K562 (cell line): ENCODE measurements around the gene PRDM10. TPM values are rescaled to one million over a fixed set of nuclear protein-coding genes. Genes with fewer than 3 reads are reported as not detected.

Source experiments
- ATAC-seq: fragments of 200-7000 bp; cut with Tn5 transposase; 3 replicates; pipeline ENCODE4 v1.9.1; 2020; ENCODE audit warnings: moderate library complexity
- BruUV-seq: library from RNA; stranded (reverse); fragments of 400-500 nt; replicated peaks from 2 replicates; lab custom pipeline; 2021; lab: Mats Ljungman, UMichigan
- CTCF ChIA-PET: fragments of 300-600 bp; formaldehyde crosslinking; extraction: SDS; loops from one replicate; lab custom pipeline; 2021; ENCODE audit warnings: low intra/inter-chr PET ratio; lab: Yijun Ruan, JAX
- POLR2A ChIA-PET: fragments of 300-600, 350-650 bp; sonication (Branson Sonifier 250); formaldehyde crosslinking; extraction: SDS; loops from one replicate; lab custom pipeline; 2021; ENCODE audit warnings: antibody characterized with exemption, inconsistent platforms; lab: Yijun Ruan, JAX
- DNase-seq, 4 experiments: peaks; one replicate each; pipeline versions ENCODE4 v3.0.0 to v3.0.0-alpha.2; 2011 to 2018; ENCODE audit warnings: low spot score in 3 of 4, mixed read lengths in 3 of 4; ENCODE audit errors: extremely low read depth in 1 of 4
- FAIRE-seq: peaks from 2 replicates; lab custom pipeline; 2011; peaks lifted over from hg19 to GRCh38; lab: Jason Lieb, UNC
- H2AFZ ChIP-seq: 2 replicates; pipeline ENCODE4 v1.6.0; 2011; ENCODE audit warnings: low read depth, low read length, control low read depth, inconsistent platforms
- H3K27ac ChIP-seq: fragments of 200-600 bp; 3 replicates; pipeline ENCODE4 v1.8.0; 2011; ENCODE audit warnings: low read depth, mild to moderate bottlenecking, control low read depth, inconsistent platforms, low read length, moderate library complexity, mixed read lengths; ENCODE audit errors: extremely low read depth
- H3K27me3 ChIP-seq, 2 experiments: fragments of 300-600 bp in 1 of 2; 2 replicates in 1 of 2; 3 replicates in 1 of 2; pipeline versions ENCODE4 v1.6.0 to v1.8.0; 2011; ENCODE audit warnings: inconsistent platforms in 2 of 2, low read length in 2 of 2, mild to moderate bottlenecking in 1 of 2, mixed read lengths in 1 of 2, moderate library complexity in 1 of 2; ENCODE audit not compliant: control insufficient read depth in 2 of 2, insufficient read depth in 2 of 2
- H3K36me3 ChIP-seq: fragments of 300-600 bp; 3 replicates; pipeline ENCODE4 v1.8.0; 2011; ENCODE audit warnings: mild to moderate bottlenecking, low read length, inconsistent platforms; ENCODE audit not compliant: control insufficient read depth, insufficient read depth
- H3K4me1 ChIP-seq, 2 experiments: fragments of 200-600 bp in 1 of 2; replicated peaks in 1 of 2; 2 replicates in 1 of 2; 3 replicates in 1 of 2; pipeline versions ENCODE4 v1.5.1 to v1.8.0; 2011; ENCODE audit warnings: inconsistent platforms in 2 of 2, low read length in 2 of 2, mild to moderate bottlenecking in 1 of 2, mixed read lengths in 1 of 2, moderate library complexity in 1 of 2; ENCODE audit not compliant: control insufficient read depth in 2 of 2, insufficient read depth in 2 of 2
- H3K4me2 ChIP-seq: 2 replicates; pipeline ENCODE4 v1.6.1; 2011; ENCODE audit warnings: low read length, control low read depth, inconsistent platforms, mixed read lengths; ENCODE audit not compliant: insufficient read depth
- H3K4me3 ChIP-seq: fragments of 200-600 bp; sonication (generic), shearing (Covaris generic); 2 replicates; pipeline ENCODE4 v1.5.1; 2016; ENCODE audit warnings: control low read depth, inconsistent platforms
- H3K79me2 ChIP-seq: fragments of 200-600 bp; 3 replicates; pipeline ENCODE4 v1.8.0; 2011; ENCODE audit warnings: low read length, inconsistent platforms; ENCODE audit not compliant: control insufficient read depth, insufficient read depth
- H3K9ac ChIP-seq, 2 experiments: 2 replicates each; pipeline versions ENCODE4 v1.6.0 to v1.6.1; 2011; ENCODE audit warnings: low read depth in 2 of 2, low read length in 2 of 2, control low read depth in 1 of 2, inconsistent platforms in 1 of 2, mild to moderate bottlenecking in 1 of 2, mixed read lengths in 1 of 2; ENCODE audit not compliant: insufficient read depth in 1 of 2
- H3K9me1 ChIP-seq: one replicate; pipeline ENCODE4 v1.6.0; 2011; ENCODE audit warnings: inconsistent platforms, mild to moderate bottlenecking, low read length, moderate library complexity; ENCODE audit not compliant: control insufficient read depth, insufficient read depth
- H3K9me3 ChIP-seq: replicated peaks from 2 replicates; pipeline ENCODE4 v1.5.1; 2011; ENCODE audit warnings: low read depth, low read length, inconsistent platforms; ENCODE audit not compliant: control insufficient read depth, insufficient read depth
- H4K20me1 ChIP-seq: replicated peaks from 2 replicates; pipeline ENCODE4 v1.6.1; 2011; ENCODE audit warnings: low read length, inconsistent platforms, mixed read lengths; ENCODE audit not compliant: control insufficient read depth, insufficient read depth
- E2F3 ChIP-seq: fragments of 250-450 bp; sonication (Bioruptor Pico); IDR thresholded peaks from 2 replicates; pipeline ENCODE4 v1.4.0; 2020; ENCODE audit warnings: mild to moderate bottlenecking
- HDAC3 ChIP-seq: fragments of 450-650 bp; IDR thresholded peaks from 2 replicates; pipeline ENCODE4 v1.6.1; 2018; ENCODE audit warnings: borderline replicate concordance, mild to moderate bottlenecking, moderate library complexity; ENCODE audit not compliant: partially characterized antibody
- PCBP1 ChIP-seq: fragments of 200-400 bp; formaldehyde crosslinking; IDR thresholded peaks from 2 replicates; pipeline ENCODE4 v1.6.1; 2018; ENCODE audit warnings: mild to moderate bottlenecking, low read depth, low read length; ENCODE audit not compliant: poor library complexity, severe bottlenecking
- SMAD3 ChIP-seq: fragments of 450-650 bp; formaldehyde crosslinking; conservative IDR thresholded peaks from 2 replicates; pipeline ENCODE4 v1.4.0; 2020; ENCODE audit warnings: mild to moderate bottlenecking
- SOX6 ChIP-seq: fragments of 450-650 bp; IDR thresholded peaks from 2 replicates; pipeline ENCODE4 v1.6.1; 2014; ENCODE audit warnings: mild to moderate bottlenecking
- TCF7L2 ChIP-seq: fragments of 150-350 bp; IDR thresholded peaks from 2 replicates; pipeline ENCODE4 v1.6.1; 2016; ENCODE audit warnings: low read depth, mild to moderate bottlenecking, low read length, moderate library complexity
- ZNF655 ChIP-seq: fragments of 250-450 bp; sonication (Bioruptor Pico); IDR thresholded peaks from 2 replicates; pipeline ENCODE4 v1.5.0; 2021
- WGBS: fragments of 100-300 bp; shearing (Covaris generic); methylation state at CpG from one replicate; pipeline ENCODE4 v1.1.6; 2016; ENCODE audit warnings: low coverage, mixed read lengths; ENCODE audit not compliant: insufficient coverage; ENCODE audit errors: missing lambda C conversion rate; 5-methylcytosine and 5-hydroxymethylcytosine counted together
- in situ Hi-C: fragments of 300-500 bp; cut with MboI; formaldehyde crosslinking; loops from 4 replicates; pipeline ENCODE4 v1.15.0; 2018; ENCODE audit warnings: inconsistent platforms, mixed read lengths
- intact Hi-C: fragments of 100-400 bp; cut with micrococcal nuclease; formaldehyde crosslinking; loops from 2 replicates; pipeline ENCODE4 v1.14.2; 2022
- polyA plus RNA-seq, 8 experiments: library from polyadenylated mRNA; depleted of rRNA in 4 of 8; stranded (reverse) in 5 of 8; unstranded in 3 of 8; fragments of >200 nt; fragmentation: Nextera tagmentation in 2 of 8; fragmentation: Illumina TruSeq in 1 of 8; extraction: Ambion mirVana in 2 of 8; extraction: Trizol in 1 of 8; gene quantifications; 2 replicates each; pipeline versions ENCODE4 v1.2.1 to v1.2.3, GENCODE V29; 2011 to 2014; ENCODE audit warnings: inconsistent platforms in 1 of 8, missing spikeins in 1 of 8
- total RNA-seq, 7 experiments: library from RNA; depleted of rRNA in 6 of 7; stranded (reverse); fragments of >200 nt in 6 of 7; fragmentation: Illumina TruSeq in 2 of 7; extraction: Trizol in 2 of 7; gene quantifications; 2 replicates each; pipeline versions ENCODE4 v1.2.1 to v1.2.3, GENCODE V29; 2011 to 2021; ENCODE audit warnings: low replicate concordance in 1 of 7
- TF ChIP-seq, protein P1 (sequence below): fragments of 450-650 bp; IDR thresholded peaks from 2 replicates; pipeline ENCODE4 v1.6.1; 2018; ENCODE audit not compliant: partially characterized antibody
- TF ChIP-seq, protein P2 (sequence below): IDR thresholded peaks from 3 replicates; pipeline ENCODE4 v1.6.1; 2011; ENCODE audit warnings: borderline replicate concordance, mild to moderate bottlenecking, moderate library complexity; ENCODE audit not compliant: insufficient read length; ENCODE audit errors: extremely low read depth

The PRDM10 gene
- total and polyA plus RNA-seq, 9 of the 15 experiments (the other 6 are each of a cell fraction or from before 2014, with no cell fraction given), result 0.89 to 9.3 (median 4.5) TPM

DNA sequence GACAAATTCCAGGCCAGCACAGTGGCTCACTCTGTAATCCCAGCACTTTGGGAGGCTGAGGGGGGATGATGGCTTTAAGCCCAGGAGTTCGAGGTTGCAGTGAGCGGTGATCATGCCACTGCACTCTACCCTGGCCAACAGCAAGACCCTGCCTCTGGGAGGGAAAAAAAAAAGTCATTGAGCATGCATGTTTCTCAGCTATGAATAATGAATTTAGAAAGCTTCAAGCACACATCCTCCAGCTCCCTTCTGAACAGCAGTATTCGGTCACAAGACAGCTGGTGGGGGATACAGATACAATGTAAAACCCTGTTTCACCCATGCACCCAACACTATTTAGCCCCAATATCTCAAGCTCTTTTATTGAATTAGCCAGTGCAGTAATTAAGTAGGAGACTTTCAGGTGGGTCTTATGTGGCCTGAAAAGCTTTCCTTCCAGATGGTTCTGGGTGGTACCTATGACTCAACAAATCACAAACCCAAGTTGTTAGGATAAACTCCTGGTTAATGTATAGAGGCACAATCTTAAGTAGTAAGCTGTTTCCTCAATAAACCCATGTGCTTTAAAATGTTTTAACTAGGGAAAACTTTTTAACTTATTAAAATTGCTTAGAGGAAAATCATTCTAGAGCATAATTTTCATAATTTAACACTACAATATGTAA, 13.4 kb downstream of the PRDM10 start:
- H3K36me3 ChIP-seq, result no peaks in the 10 kb centered on the region
- TF ChIP-seq SMAD3 (CRISPR knock-in tag) (no peak), ZNF655 (CRISPR knock-in tag) (no peak), E2F3 (CRISPR knock-in tag) (no peak), HDAC3 (no peak), TCF7L2 (no peak), PCBP1 (no peak), SOX6 (no peak)
- TF ChIP-seq, protein P1, sequence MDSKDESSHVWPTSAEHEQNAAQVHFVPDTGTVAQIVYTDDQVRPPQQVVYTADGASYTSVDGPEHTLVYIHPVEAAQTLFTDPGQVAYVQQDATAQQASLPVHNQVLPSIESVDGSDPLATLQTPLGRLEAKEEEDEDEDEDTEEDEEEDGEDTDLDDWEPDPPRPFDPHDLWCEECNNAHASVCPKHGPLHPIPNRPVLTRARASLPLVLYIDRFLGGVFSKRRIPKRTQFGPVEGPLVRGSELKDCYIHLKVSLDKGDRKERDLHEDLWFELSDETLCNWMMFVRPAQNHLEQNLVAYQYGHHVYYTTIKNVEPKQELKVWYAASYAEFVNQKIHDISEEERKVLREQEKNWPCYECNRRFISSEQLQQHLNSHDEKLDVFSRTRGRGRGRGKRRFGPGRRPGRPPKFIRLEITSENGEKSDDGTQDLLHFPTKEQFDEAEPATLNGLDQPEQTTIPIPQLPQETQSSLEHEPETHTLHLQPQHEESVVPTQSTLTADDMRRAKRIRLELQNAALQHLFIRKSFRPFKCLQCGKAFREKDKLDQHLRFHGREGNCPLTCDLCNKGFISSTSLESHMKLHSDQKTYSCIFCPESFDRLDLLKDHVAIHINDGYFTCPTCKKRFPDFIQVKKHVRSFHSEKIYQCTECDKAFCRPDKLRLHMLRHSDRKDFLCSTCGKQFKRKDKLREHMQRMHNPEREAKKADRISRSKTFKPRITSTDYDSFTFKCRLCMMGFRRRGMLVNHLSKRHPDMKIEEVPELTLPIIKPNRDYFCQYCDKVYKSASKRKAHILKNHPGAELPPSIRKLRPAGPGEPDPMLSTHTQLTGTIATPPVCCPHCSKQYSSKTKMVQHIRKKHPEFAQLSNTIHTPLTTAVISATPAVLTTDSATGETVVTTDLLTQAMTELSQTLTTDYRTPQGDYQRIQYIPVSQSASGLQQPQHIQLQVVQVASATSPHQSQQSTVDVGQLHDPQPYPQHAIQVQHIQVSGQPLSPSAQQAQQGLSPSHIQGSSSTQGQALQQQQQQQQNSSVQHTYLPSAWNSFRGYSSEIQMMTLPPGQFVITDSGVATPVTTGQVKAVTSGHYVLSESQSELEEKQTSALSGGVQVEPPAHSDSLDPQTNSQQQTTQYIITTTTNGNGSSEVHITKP, result no peak
- TF ChIP-seq, protein P2, sequence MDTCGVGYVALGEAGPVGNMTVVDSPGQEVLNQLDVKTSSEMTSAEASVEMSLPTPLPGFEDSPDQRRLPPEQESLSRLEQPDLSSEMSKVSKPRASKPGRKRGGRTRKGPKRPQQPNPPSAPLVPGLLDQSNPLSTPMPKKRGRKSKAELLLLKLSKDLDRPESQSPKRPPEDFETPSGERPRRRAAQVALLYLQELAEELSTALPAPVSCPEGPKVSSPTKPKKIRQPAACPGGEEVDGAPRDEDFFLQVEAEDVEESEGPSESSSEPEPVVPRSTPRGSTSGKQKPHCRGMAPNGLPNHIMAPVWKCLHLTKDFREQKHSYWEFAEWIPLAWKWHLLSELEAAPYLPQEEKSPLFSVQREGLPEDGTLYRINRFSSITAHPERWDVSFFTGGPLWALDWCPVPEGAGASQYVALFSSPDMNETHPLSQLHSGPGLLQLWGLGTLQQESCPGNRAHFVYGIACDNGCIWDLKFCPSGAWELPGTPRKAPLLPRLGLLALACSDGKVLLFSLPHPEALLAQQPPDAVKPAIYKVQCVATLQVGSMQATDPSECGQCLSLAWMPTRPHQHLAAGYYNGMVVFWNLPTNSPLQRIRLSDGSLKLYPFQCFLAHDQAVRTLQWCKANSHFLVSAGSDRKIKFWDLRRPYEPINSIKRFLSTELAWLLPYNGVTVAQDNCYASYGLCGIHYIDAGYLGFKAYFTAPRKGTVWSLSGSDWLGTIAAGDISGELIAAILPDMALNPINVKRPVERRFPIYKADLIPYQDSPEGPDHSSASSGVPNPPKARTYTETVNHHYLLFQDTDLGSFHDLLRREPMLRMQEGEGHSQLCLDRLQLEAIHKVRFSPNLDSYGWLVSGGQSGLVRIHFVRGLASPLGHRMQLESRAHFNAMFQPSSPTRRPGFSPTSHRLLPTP, result no peak
- DNase-seq (no peak), ATAC-seq (no peak), FAIRE-seq (no peak)
- H3K4me1 ChIP-seq, result peaks cover 0 to 4% of the 10 kb centered on the region in 2 experiments; a peak in 2 of 5 replicates
- no peaks in the 10 kb centered on the region for H3K27me3 ChIP-seq
- no peak overlapping the region for H3K9ac ChIP-seq
- ChIA-PET CTCF (no interaction called here), POLR2A (interaction anchor here (0.6 to 1.7 kb wide), 6 partner anchors 9 to 137 kb away, joined by 3 to 10 read pairs (median 4); partner anchors contain the start of gene PRDM10)
- in situ Hi-C loops, result no loop called here
- no peak overlapping the region for H2AFZ ChIP-seq
- H3K9me3 ChIP-seq, result no peaks in the 10 kb centered on the region
- WGBS, result 74% methylated on average over 3 of the region's 3 CpGs
- H3K4me2 ChIP-seq, result no peak overlapping the region
- H3K27ac ChIP-seq, result no peak overlapping the region
- no TSS peak for BruUV-seq
- intact Hi-C loops, result no loop called here
- H4K20me1 ChIP-seq, result no peaks in the 10 kb centered on the region
- peaks cover 4% of the 10 kb centered on the region; the same call in 2 of the 3 replicates for H3K79me2 ChIP-seq
- no peak overlapping the region for H3K4me3 ChIP-seq
- H3K9me1 ChIP-seq, result no peaks in the 10 kb centered on the region
